Loucy (cell line): ENCODE data around the gene AVPR1B.

Source experiments
- H2AFZ ChIP-seq: fragments of 200-600 bp; sonication (generic); 2 replicates; pipeline ENCODE4 v1.6.0; 2016; ENCODE audit warnings: antibody characterized with exemption, mild to moderate bottlenecking, low read length, moderate library complexity
- H3F3A ChIP-seq: fragments of 200-600 bp; 2 replicates; pipeline ENCODE4 v1.6.0; 2016; ENCODE audit warnings: antibody characterized with exemption, low read depth, mild to moderate bottlenecking
- H3K27me3 ChIP-seq: fragments of 200-600 bp; sonication (generic); 2 replicates; pipeline ENCODE4 v1.6.1; 2014; ENCODE audit warnings: low read length, mild to moderate bottlenecking; ENCODE audit not compliant: insufficient read depth, poor library complexity, severe bottlenecking
- H3K36me3 ChIP-seq: fragments of 200-600 bp; sonication (generic); 2 replicates; pipeline ENCODE4 v1.6.1; 2016; ENCODE audit warnings: low read length; ENCODE audit not compliant: insufficient read depth
- H3K4me1 ChIP-seq: fragments of 200-600 bp; sonication (generic); 2 replicates; pipeline ENCODE4 v1.5.1; 2014; ENCODE audit warnings: low read length, mild to moderate bottlenecking; ENCODE audit not compliant: insufficient read depth, poor library complexity, severe bottlenecking
- H3K4me2 ChIP-seq: fragments of 200-600 bp; sonication (generic); 2 replicates; pipeline ENCODE4 v1.6.0; 2014; ENCODE audit warnings: antibody characterized with exemption, low read length, low read depth, mild to moderate bottlenecking; ENCODE audit not compliant: poor library complexity, severe bottlenecking
- H3K4me3 ChIP-seq: fragments of 200-600 bp; sonication (generic); 2 replicates; pipeline ENCODE4 v1.5.1; 2014; ENCODE audit warnings: low read length, mild to moderate bottlenecking, mixed read lengths; ENCODE audit not compliant: poor library complexity, severe bottlenecking
- H3K79me2 ChIP-seq: fragments of 200-600 bp; sonication (generic); 2 replicates; pipeline ENCODE4 v1.6.1; 2014; ENCODE audit warnings: low read length; ENCODE audit not compliant: insufficient read depth
- H3K9ac ChIP-seq: fragments of 200-600 bp; sonication (generic); 2 replicates; pipeline ENCODE4 v1.6.0; 2014; ENCODE audit warnings: mild to moderate bottlenecking, low read depth, low read length, moderate library complexity; ENCODE audit not compliant: poor library complexity, severe bottlenecking
- H3K9me2 ChIP-seq: fragments of 200-600 bp; sonication (generic); replicated peaks from 2 replicates; pipeline ENCODE4 v1.6.1; 2016; ENCODE audit warnings: low read depth, low read length, mixed read lengths
- H3K9me3 ChIP-seq: fragments of 200-600 bp; sonication (generic); 2 replicates; pipeline ENCODE4 v1.6.1; 2014; ENCODE audit warnings: mild to moderate bottlenecking, antibody characterized with exemption, low read length, low read depth; ENCODE audit not compliant: insufficient read depth
- H4K20me1 ChIP-seq: fragments of 200-600 bp; sonication (generic); 2 replicates; pipeline ENCODE4 v1.6.0; 2014; ENCODE audit warnings: antibody characterized with exemption, low read length, mild to moderate bottlenecking; ENCODE audit not compliant: insufficient read depth, poor library complexity, severe bottlenecking
- CTCF ChIP-seq: fragments of 200-600 bp; sonication (generic); conservative IDR thresholded peaks from 2 replicates; pipeline ENCODE4 v1.5.1; 2014; ENCODE audit warnings: mild to moderate bottlenecking, antibody characterized with exemption, low read length
- EZH2phosphoT487 ChIP-seq: fragments of 200-600 bp; IDR thresholded peaks from 2 replicates; pipeline ENCODE4 v1.6.1; 2018; ENCODE audit warnings: antibody characterized with exemption, mild to moderate bottlenecking, moderate library complexity, borderline replicate concordance

The AVPR1B gene

GRCh38 chr1:206135248-206135647, 18.1 kb upstream of the AVPR1B start:
- H3K9me2 ChIP-seq = no peaks in the 10 kb centered on the region
- no peaks in the 10 kb centered on the region for H3K79me2 ChIP-seq
- H3K4me3 ChIP-seq = no peak overlapping the region
- no peak overlapping the region for H3K4me2 ChIP-seq
- H3K4me1 ChIP-seq = no peaks in the 10 kb centered on the region
- H2AFZ ChIP-seq = no peak overlapping the region
- H3F3A ChIP-seq = no peaks in the 10 kb centered on the region
- no peak overlapping the region for H3K9ac ChIP-seq
- no peaks in the 10 kb centered on the region for H4K20me1 ChIP-seq
- no peak for TF ChIP-seq CTCF
- TF ChIP-seq EZH2phosphoT487 = no peak
- H3K9me3 ChIP-seq = no peaks in the 10 kb centered on the region
- H3K36me3 ChIP-seq = no peaks in the 10 kb centered on the region
- no peaks in the 10 kb centered on the region for H3K27me3 ChIP-seq

- H4K20me1 ChIP-seq = no peaks in the 10 kb centered on the region
- no peaks in the 10 kb centered on the region for H3K36me3 ChIP-seq
- H3K4me2 ChIP-seq = no peak overlapping the region
- no peak overlapping the region for H3K9ac ChIP-seq
- H3F3A ChIP-seq = no peaks in the 10 kb centered on the region
- no peak for TF ChIP-seq CTCF
- no peak for TF ChIP-seq EZH2phosphoT487
- no peak overlapping the region for H2AFZ ChIP-seq
- H3K27me3 ChIP-seq = no peaks in the 10 kb centered on the region
- H3K9me3 ChIP-seq = no peaks in the 10 kb centered on the region
- H3K4me1 ChIP-seq = no peaks in the 10 kb centered on the region
- no peaks in the 10 kb centered on the region for H3K79me2 ChIP-seq
- H3K4me3 ChIP-seq = no peak overlapping the region
- no peaks in the 10 kb centered on the region for H3K9me2 ChIP-seq
Measured at GRCh38 chr1:206133751-206134415, 16.7 kb upstream of the AVPR1B start.

GRCh38 chr1:206131037-206131436, 13.8 kb upstream of the AVPR1B start:
- Histone ChIP-seq H3K9ac (no peak overlapping the region), H3K9me2 (no peaks in the 10 kb centered on the region), H3K4me3 (no peak overlapping the region), H3K36me3 (no peaks in the 10 kb centered on the region), H2AFZ (no peak overlapping the region), H3K9me3 (no peaks in the 10 kb centered on the region), H3K27me3 (no peaks in the 10 kb centered on the region), H3K4me2 (no peak overlapping the region), H3K79me2 (no peaks in the 10 kb centered on the region), H3F3A (no peaks in the 10 kb centered on the region), H4K20me1 (no peaks in the 10 kb centered on the region), H3K4me1 (no peaks in the 10 kb centered on the region)
- TF ChIP-seq EZH2phosphoT487 = no peak
- TF ChIP-seq CTCF = no peak
